CD4-positive, alpha-beta T cell (primary cell): Measurements from ENCODE around the gene HDAC9. TPM values are rescaled to one million over a fixed set of nuclear protein-coding genes. Genes with fewer than 3 reads are reported as not detected.

Source experiments
- ATAC-seq: fragments of 200-7000 bp; cut with Tn5 transposase; one replicate; pipeline ENCODE4 v1.10.0; 2022; ENCODE audit warnings: mild to moderate bottlenecking; ENCODE audit not compliant: poor library complexity
- CTCF ChIA-PET: fragments of 350-600 bp; sonication (Branson Sonifier 250); formaldehyde crosslinking; loops from one replicate; lab custom pipeline; 2021; ENCODE audit warnings: antibody characterized with exemption, inconsistent platforms; lab: Charles Lee
- POLR2A ChIA-PET: fragments of 350-600 bp; sonication (Branson Sonifier 250); formaldehyde crosslinking; loops from one replicate; lab custom pipeline; 2021; ENCODE audit warnings: antibody characterized with exemption, inconsistent platforms; lab: Charles Lee
- DNase-seq, 14 experiments: peaks; one replicate each; pipeline ENCODE4 v3.0.0-alpha.2; 2013 to 2020; ENCODE audit warnings: mixed read lengths in 2 of 14
- H3K27ac ChIP-seq, 2 donors: one replicate each; pipeline versions ENCODE4 v1.5.1 to v1.7.0; 2013; ENCODE audit warnings: low read length in 2 of 2, low read depth in 1 of 2, mild to moderate bottlenecking in 1 of 2
- H3K27me3 ChIP-seq, 2 experiments: 1 replicate in 1 of 2; 2 replicates in 1 of 2; pipeline versions ENCODE4 v1.6.1 to v1.7.0; 2013; ENCODE audit warnings: low read length in 2 of 2, control low read depth in 1 of 2, mild to moderate bottlenecking in 1 of 2, moderate library complexity in 1 of 2; ENCODE audit not compliant: insufficient read depth in 2 of 2, control insufficient read depth in 1 of 2
- H3K36me3 ChIP-seq: one replicate; pipeline ENCODE4 v1.6.1; 2013; ENCODE audit warnings: low read length, control low read depth; ENCODE audit not compliant: insufficient read depth
- H3K4me1 ChIP-seq: one replicate; pipeline ENCODE4 v1.6.1; 2013; ENCODE audit warnings: low read length, control low read depth; ENCODE audit not compliant: insufficient read depth
- H3K4me3 ChIP-seq: one replicate; pipeline ENCODE4 v1.5.1; 2013; ENCODE audit warnings: mild to moderate bottlenecking, low read length, moderate library complexity
- H3K9me3 ChIP-seq, 2 experiments: 1 replicate in 1 of 2; 2 replicates in 1 of 2; pipeline versions ENCODE4 v1.6.1 to v1.7.0; 2013; ENCODE audit warnings: low read length in 2 of 2, mild to moderate bottlenecking in 2 of 2, control low read depth in 1 of 2, moderate library complexity in 1 of 2; ENCODE audit not compliant: control insufficient read depth in 1 of 2, insufficient read depth in 1 of 2
- H3K27ac Mint-ChIP-seq: one replicate; pipeline ENCODE4 v1.8.0; 2020; ENCODE audit warnings: mixed read lengths
- H3K27me3 Mint-ChIP-seq: one replicate; pipeline ENCODE4 v1.8.0; 2021; ENCODE audit warnings: mixed read lengths
- H3K36me3 Mint-ChIP-seq: one replicate; pipeline ENCODE4 v1.8.0; 2021; ENCODE audit warnings: low read depth, mixed read lengths
- H3K4me1 Mint-ChIP-seq: one replicate; pipeline ENCODE4 v1.8.0; 2021; ENCODE audit warnings: low read depth, mixed read lengths
- H3K4me3 Mint-ChIP-seq: one replicate; pipeline ENCODE4 v1.8.0; 2020; ENCODE audit warnings: mild to moderate bottlenecking, mixed read lengths
- H3K9me3 Mint-ChIP-seq: one replicate; pipeline ENCODE4 v1.8.0; 2020; ENCODE audit warnings: mixed read lengths
- CTCF ChIP-seq: fragments of 200-600 bp; IDR thresholded peaks from one replicate; pipeline ENCODE4 v1.8.0; 2022; ENCODE audit warnings: antibody characterized with exemption, mild to moderate bottlenecking
- intact Hi-C, 2 experiments: fragments of 100-400 bp; cut with DNase I in 1 of 2; cut with micrococcal nuclease in 1 of 2; formaldehyde crosslinking; loops; one replicate each; pipeline versions ENCODE4 v1.15.1 to v1.9.0; 2023 to 2025; cut with DNase I, micrococcal nuclease
- total RNA-seq, 174 experiments: library from RNA in 2 of 174; stranded (reverse) in 2 of 174; gene quantifications; one replicate each; pipeline ENCODE4 v1.2.3 and lab custom pipeline; 2021 to 2026

HDAC9 gene
- total RNA-seq, 2 experiments from 2014 or later = 0.73 to 1.2 TPM

GRCh38 chr7:18831419-18831818 lies 335.9 kb downstream of the HDAC9 start:
- Mint-ChIP-seq H3K27me3 (no peaks in the 10 kb centered on the region), H3K27ac (no peak overlapping the region), H3K9me3 (no peaks in the 10 kb centered on the region), H3K4me3 (no peak overlapping the region), H3K36me3 (no peaks in the 10 kb centered on the region), H3K4me1 (no peaks in the 10 kb centered on the region)
- Histone ChIP-seq H3K27ac (no peak overlapping the region), H3K4me1 (no peaks in the 10 kb centered on the region), H3K4me3 (no peak overlapping the region), H3K9me3 (no peaks in the 10 kb centered on the region), H3K36me3 (no peaks in the 10 kb centered on the region), H3K27me3 (no peaks in the 10 kb centered on the region)
- POLR2A ChIA-PET = no interaction called here
- TF ChIP-seq CTCF = no peak
- ATAC-seq = no peak
- intact Hi-C loops = no loop called here
- CTCF ChIA-PET = no interaction called here
- DNase-seq = no peak

GRCh38 chr7:18831943-18832342 lies 336.4 kb downstream of the HDAC9 start:
- no peak overlapping the region for H3K27ac Mint-ChIP-seq
- intact Hi-C loops = no loop called here
- CTCF ChIA-PET = no interaction called here

GRCh38 chr7:18834577-18834976 lies 339.0 kb downstream of the HDAC9 start:
- no peak overlapping the region for H3K27ac ChIP-seq
- Mint-ChIP-seq H3K4me3 (no peak overlapping the region), H3K27me3 (no peaks in the 10 kb centered on the region), H3K4me1 (no peaks in the 10 kb centered on the region), H3K27ac (no peak overlapping the region), H3K36me3 (no peaks in the 10 kb centered on the region), H3K9me3 (no peaks in the 10 kb centered on the region)
- H3K9me3 ChIP-seq = no peaks in the 10 kb centered on the region
- CTCF ChIA-PET = no interaction called here
- ATAC-seq (no peak), DNase-seq (no peak)
- POLR2A ChIA-PET = no interaction called here
- no peak for TF ChIP-seq CTCF
- intact Hi-C loops = no loop called here
- H3K36me3 ChIP-seq = no peaks in the 10 kb centered on the region
- H3K27me3 ChIP-seq = no peaks in the 10 kb centered on the region
- H3K4me3 ChIP-seq = no peak overlapping the region
- no peaks in the 10 kb centered on the region for H3K4me1 ChIP-seq

More at GRCh38 chr7:18831943-18832342, 336.4 kb downstream of the HDAC9 start:
- Mint-ChIP-seq H3K36me3 (no peaks in the 10 kb centered on the region), H3K27me3 (no peaks in the 10 kb centered on the region), H3K4me3 (no peak overlapping the region), H3K9me3 (no peaks in the 10 kb centered on the region), H3K4me1 (no peaks in the 10 kb centered on the region)
- Histone ChIP-seq H3K4me1 (no peaks in the 10 kb centered on the region), H3K36me3 (no peaks in the 10 kb centered on the region), H3K4me3 (no peak overlapping the region), H3K27ac (no peak overlapping the region), H3K27me3 (no peaks in the 10 kb centered on the region), H3K9me3 (no peaks in the 10 kb centered on the region)
- no peak for DNase-seq
- POLR2A ChIA-PET = no interaction called here
- ATAC-seq = no peak
- TF ChIP-seq CTCF = no peak
